Neuron (in vitro differentiated cells): ENCODE measurements around the gene GHITM.
"Not testable (repeated sequence)": the region's sequence is repeated elsewhere in the genome, so short reads cannot be mapped to it uniquely, and the experiment has no call there.

Experiments
- H2AFZ ChIP-seq: one replicate; pipeline ENCODE4 v1.6.1; 2013; ENCODE audit warnings: low read depth, mild to moderate bottlenecking, inconsistent platforms, low read length, moderate library complexity
- H3K27me3 ChIP-seq: one replicate; pipeline ENCODE4 v1.6.1; 2013; ENCODE audit warnings: low read length; ENCODE audit not compliant: insufficient read depth
- H3K36me3 ChIP-seq: one replicate; pipeline ENCODE4 v1.6.1; 2013; ENCODE audit warnings: low read length; ENCODE audit not compliant: insufficient read depth
- H3K4me1 ChIP-seq: one replicate; pipeline ENCODE4 v1.6.1; 2013; ENCODE audit warnings: low read length; ENCODE audit not compliant: insufficient read depth
- H3K4me3 ChIP-seq: 2 replicates; pipeline ENCODE4 v1.5.1; 2013; ENCODE audit warnings: mild to moderate bottlenecking, low read length, moderate library complexity
- H3K9me3 ChIP-seq: one replicate; pipeline ENCODE4 v1.6.1; 2013; ENCODE audit warnings: low read length

GHITM gene

DNA sequence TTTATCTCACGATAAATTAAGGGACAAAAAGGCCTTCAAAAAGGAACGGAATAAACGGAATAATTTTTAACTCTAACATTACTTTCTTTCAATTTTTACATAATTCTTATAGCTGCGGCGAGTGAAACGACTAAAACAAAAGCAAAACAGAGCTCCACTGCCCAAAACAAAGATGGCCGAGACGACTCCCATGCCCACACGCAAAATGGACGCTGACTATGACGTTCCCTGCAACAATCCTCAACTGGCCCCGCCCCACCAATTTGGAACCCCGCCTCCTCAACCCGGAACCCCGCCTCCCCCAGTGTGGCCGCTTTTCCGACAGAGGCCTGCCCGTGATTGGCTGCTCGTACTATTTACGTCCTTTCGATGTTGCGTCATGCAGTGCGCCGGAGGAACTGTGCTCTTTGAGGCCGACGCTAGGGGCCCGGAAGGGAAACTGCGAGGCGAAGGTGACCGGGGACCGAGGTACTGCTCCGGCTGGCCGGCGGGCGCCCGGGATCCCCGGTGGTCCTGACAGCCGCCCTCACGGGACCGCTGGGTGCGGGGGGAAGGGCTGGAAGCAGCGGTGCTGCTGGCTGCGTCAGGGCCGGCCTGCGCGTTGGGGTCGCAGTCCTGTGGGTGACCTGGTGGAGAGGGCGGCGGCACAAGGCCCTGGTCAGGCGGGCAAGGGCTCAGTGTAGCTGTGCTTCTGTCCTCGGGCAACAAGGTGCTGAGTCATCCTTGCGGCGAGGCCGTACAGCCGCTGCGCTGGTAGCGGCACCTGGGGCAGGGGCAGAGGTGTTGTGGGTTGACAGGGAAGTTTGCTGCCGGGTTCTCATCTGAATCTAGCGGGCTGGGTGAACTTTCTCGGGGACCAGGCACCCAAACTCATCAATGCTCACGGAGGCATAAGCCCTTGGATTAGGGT lies at the start of gene GHITM:
GHITM (plus strand) TSS at position 384 of the 910 bp plus-strand sequence. CDS start 1,992 bp downstream, outside the sequence.
- Histone ChIP-seq H3K4me1 (peaks cover 18% of the 10 kb centered on the region), H3K27me3 (peaks cover 2% of the 10 kb centered on the region), H2AFZ (peak within 1 kb of the TSS; percentile 99), H3K4me3 (peak within 1 kb of the TSS; percentile 91), H3K9me3 (no peaks in the 10 kb centered on the region), H3K36me3 (peaks cover 28% of the 10 kb centered on the region)

DNA sequence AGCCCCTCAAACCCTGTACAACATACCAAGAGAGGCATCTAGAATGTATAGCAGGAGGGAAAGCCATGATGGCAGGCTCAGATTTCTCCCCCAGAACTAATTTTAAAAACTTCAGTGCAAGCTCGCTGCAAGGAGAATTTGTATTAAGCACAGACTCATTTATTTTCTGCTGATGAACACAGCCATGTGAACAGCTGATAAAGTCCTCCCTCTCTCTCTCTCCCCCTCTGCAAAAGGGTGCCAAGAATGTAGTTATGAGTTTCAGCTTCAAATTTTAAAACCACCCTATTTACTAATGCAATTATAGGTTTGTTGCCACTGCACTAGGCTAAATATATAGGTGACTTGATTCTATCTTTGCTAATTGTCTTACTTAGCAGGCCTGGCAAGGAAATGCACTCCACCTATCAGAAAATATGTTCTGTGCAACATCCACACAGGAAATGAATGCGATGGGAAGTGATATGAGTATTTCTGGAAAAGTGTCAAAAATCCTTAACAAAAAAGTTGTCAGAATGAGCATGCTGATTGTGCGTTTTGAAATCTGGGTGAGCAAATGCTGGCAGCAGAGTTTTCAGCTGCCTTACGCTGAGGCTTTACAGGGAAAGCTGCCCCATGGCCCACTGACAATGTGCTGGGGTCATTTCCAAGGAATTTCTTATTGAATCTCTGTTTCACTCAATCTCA lies 43.4 kb upstream of the GHITM start:
- H3K4me1 ChIP-seq, result peaks cover 10% of the 10 kb centered on the region
- H3K36me3 ChIP-seq, result no peaks in the 10 kb centered on the region
- no peak overlapping the region for H3K4me3 ChIP-seq
- peaks cover 4% of the 10 kb centered on the region for H3K27me3 ChIP-seq
- H2AFZ ChIP-seq, result no peak overlapping the region
- H3K9me3 ChIP-seq, result no peaks in the 10 kb centered on the region

DNA sequence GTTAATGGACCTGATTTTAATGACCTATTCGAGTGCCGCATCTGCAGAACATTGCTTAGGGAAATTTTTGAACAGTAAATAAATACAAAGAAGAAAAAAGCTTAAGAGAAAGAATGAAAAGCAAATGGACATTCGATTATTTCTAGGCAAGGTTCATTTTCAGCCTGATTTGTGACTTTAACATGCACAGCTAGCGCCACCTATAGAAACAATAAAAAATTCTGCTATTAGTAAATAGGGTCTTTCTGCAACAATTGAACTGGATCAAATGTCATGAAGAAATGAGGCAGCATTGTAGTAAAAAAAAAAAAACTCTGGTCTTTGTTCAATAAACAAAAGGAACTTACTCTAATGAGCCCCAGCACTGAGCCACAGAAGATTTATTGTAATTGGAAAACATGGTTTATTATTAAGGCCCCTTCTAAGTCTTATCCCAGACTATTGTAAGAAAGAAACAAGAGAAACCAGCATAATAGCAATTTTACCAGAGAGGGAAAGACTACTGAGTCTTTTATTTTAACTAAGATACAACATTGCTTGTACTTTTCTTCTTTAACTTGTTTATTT lies 41.4 kb upstream of the GHITM start:
- H2AFZ ChIP-seq, result no peak overlapping the region
- H3K27me3 ChIP-seq, result peaks cover 4% of the 10 kb centered on the region
- no peaks in the 10 kb centered on the region for H3K36me3 ChIP-seq
- H3K4me1 ChIP-seq, result peaks cover 10% of the 10 kb centered on the region
- no peaks in the 10 kb centered on the region for H3K9me3 ChIP-seq
- H3K4me3 ChIP-seq, result no peak overlapping the region

GRCh38 chr10:84098667-84099066 lies 40.6 kb upstream of the GHITM start:
- peaks cover 4% of the 10 kb centered on the region for H3K27me3 ChIP-seq
- H2AFZ ChIP-seq, result no peak overlapping the region
- no peaks in the 10 kb centered on the region for H3K36me3 ChIP-seq
- no peaks in the 10 kb centered on the region for H3K9me3 ChIP-seq
- peaks cover 10% of the 10 kb centered on the region for H3K4me1 ChIP-seq
- H3K4me3 ChIP-seq, result no peak overlapping the region

GRCh38 chr10:84101042-84101441 lies 38.3 kb upstream of the GHITM start:
- Histone ChIP-seq H3K9me3 (no peaks in the 10 kb centered on the region), H2AFZ (no peak overlapping the region), H3K27me3 (peaks cover 4% of the 10 kb centered on the region)

DNA sequence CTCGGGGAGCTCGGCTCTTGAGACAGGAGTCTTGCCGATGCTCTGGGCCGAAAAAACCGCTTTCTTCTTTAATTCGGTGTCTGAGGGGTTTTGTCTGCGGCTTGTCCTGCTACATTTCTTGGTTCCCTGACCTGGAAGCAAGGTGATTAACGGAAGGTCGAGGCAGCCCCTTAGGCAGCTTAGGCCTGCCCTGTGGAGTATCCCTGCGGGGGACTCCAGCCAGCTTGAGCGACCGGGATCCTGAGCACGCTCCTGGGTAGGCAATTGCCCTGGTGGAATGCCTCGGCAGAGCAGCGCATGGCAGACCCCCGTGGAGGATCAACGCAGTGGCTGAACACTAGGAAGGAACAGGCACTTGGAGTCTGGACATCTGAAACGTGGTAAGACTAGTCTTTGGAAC lies 30.5 kb upstream of the GHITM start:
- no peaks in the 10 kb centered on the region for H3K4me1 ChIP-seq
- no peaks in the 10 kb centered on the region for H3K36me3 ChIP-seq
- H3K4me3 ChIP-seq, result no peak overlapping the region
- H3K9me3 ChIP-seq, result no peaks in the 10 kb centered on the region
- no peaks in the 10 kb centered on the region for H3K27me3 ChIP-seq
- H2AFZ ChIP-seq, result no peak overlapping the region

More at GRCh38 chr10:84101042-84101441, 38.3 kb upstream of the GHITM start:
- Histone ChIP-seq H3K36me3 (no peaks in the 10 kb centered on the region), H3K4me3 (no peak overlapping the region), H3K4me1 (peaks cover 7% of the 10 kb centered on the region)

DNA sequence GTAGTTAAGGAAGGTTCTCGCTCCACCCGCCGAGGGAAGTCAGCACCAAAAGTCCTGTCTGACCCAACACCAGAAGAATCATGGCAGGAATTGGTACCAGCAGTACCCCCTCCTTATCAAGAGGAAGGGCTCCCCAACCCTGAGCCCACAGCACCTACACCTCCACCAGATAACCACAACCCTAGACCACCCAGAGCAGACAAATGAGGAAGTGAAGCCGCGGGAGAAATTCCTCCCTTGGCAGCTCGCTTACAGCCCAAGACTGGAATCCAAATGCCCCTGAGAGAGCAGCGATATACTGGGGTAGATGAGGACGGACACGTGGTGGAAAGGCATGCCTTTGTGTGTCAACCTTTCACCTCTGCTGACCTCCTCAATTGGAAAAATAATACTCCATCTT lies 29.5 kb upstream of the GHITM start:
- H2AFZ ChIP-seq, H3K4me3 ChIP-seq, H3K27me3 ChIP-seq, H3K36me3 ChIP-seq, H3K4me1 ChIP-seq, H3K9me3 ChIP-seq: not testable (repeated sequence)

DNA sequence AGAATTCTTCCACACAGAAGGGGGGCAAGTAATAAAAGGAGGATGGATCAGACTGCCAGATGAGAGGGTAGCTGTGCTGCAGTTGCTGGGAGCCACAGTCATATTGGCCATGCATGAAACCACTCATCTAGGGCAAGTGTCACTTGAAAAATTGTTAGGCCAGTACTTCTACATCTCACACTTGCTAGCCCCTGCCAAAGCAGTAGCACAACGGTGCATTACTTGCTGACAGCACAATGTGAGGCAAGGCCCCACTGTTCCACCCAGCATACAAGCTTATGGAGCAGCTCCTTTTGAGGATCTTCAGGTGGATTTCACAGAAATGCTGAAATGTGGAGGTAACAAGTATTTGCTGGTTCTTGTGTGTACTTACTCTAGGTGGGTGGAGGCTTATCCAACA lies 25.8 kb upstream of the GHITM start:
- not testable (repeated sequence) for H3K9me3 ChIP-seq, H3K4me3 ChIP-seq, H3K36me3 ChIP-seq, H3K27me3 ChIP-seq, H2AFZ ChIP-seq, H3K4me1 ChIP-seq

DNA sequence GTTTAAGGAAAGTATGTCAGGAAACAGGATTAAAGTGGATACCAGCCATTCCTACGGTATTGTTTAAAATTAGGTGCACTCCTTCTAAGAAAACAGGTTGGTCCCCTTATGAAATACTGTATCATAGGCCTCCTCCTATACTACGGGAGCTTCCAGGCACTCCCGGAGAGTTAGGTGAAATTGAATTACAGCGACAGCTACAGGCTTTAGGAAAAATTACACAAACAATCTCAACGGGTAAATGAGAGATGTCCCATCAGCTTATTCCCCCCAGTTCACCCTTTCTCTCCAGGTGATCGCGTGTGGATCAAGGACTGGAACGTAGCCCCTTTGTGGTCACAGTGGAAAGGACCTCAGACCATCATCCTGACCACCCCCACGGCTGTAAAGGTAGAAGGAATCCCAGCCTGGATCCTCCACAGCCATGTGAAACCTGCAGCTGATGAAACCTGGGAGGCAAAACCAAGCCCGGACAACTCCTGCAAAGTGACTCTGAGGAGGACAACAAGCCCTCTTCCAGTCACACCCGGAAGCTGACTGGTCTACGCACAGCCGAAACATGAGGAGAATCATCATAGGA lies 25.1 kb upstream of the GHITM start:
- H2AFZ ChIP-seq, result no peak overlapping the region
- H3K4me3 ChIP-seq, result no peak overlapping the region
- no peaks in the 10 kb centered on the region for H3K36me3 ChIP-seq
- no peaks in the 10 kb centered on the region for H3K4me1 ChIP-seq
- H3K27me3 ChIP-seq, result no peaks in the 10 kb centered on the region
- no peaks in the 10 kb centered on the region for H3K9me3 ChIP-seq

DNA sequence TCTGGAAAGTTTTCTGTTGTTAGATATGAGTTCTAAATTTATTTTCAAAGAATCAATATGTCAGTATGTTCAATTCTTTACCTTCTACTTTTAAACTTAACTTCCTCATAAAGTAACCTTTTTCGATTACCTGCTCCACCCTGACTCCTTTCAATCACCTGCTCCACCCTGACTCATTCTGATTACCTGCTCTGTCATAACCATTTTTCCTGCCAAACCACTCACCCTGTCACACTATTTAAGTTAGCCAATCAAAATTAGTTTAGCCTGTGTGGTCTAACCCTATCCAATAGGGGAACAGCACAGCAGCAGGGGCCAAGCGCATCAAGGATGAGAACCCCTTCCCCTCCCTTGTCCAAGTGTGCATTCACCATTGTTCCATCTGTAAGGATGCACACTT lies 22.1 kb upstream of the GHITM start:
- H3K27me3 ChIP-seq, H3K4me3 ChIP-seq: not testable (repeated sequence)

DNA sequence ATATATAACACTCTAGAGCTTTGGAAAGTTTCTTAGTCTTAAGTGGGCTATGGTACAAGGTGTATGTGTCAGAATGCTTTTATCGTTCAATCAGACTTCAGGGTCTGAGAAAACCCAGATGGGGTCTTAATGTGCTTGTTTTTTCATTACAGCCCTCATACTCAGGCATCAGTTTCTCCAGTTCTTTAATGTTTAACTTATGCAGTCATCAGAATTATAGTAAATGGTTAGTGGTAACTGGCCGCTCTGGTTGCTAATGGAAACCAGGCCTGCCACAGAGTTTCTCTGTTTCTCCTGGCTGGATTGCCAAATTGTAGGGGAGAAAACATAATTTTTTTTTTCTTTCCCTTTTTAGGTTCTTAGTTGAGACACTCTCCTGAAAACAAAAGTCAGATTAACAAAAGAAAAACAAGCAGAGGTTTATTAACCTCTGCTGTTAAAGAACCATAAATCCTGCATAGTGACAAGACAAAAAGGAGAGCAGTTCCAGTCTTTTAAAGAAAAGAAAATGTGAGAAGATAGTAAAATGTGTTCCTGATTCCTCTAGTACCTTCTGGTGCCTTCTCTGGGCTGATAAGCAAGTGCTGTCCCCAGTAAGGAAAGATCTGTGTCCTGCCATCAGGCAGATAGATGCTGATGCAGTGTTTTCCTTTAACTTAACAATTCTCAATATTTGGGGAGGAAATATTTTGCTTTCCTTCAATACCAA lies 21.5 kb upstream of the GHITM start:
- Histone ChIP-seq H3K4me1 (no peaks in the 10 kb centered on the region), H2AFZ (no peak overlapping the region), H3K4me3 (no peak overlapping the region), H3K27me3 (no peaks in the 10 kb centered on the region), H3K9me3 (no peaks in the 10 kb centered on the region), H3K36me3 (no peaks in the 10 kb centered on the region)

More for the DNA sequence above, 22.1 kb upstream of the GHITM start:
- not testable (repeated sequence) for H3K9me3 ChIP-seq, H3K36me3 ChIP-seq, H2AFZ ChIP-seq, H3K4me1 ChIP-seq

GRCh38 chr10:84118395-84119006 lies 20.8 kb upstream of the GHITM start:
- Histone ChIP-seq H3K4me3 (no peak overlapping the region), H3K36me3 (no peaks in the 10 kb centered on the region)

More at GRCh38 chr10:84118395-84119006, 20.8 kb upstream of the GHITM start:
- Histone ChIP-seq H2AFZ (no peak overlapping the region), H3K9me3 (no peaks in the 10 kb centered on the region), H3K4me1 (no peaks in the 10 kb centered on the region), H3K27me3 (no peaks in the 10 kb centered on the region)
